HG03442 (cell line): ENCODE measurements around the gene SLC6A5.

Experiments used
- ATAC-seq: cut with Tn5 transposase; IDR thresholded peaks from one replicate; pipeline ENCODE4 v1.9.1; 2021; ENCODE audit warnings: mild to moderate bottlenecking, moderate library complexity; ENCODE audit not compliant: unreplicated experiment

SLC6A5 gene

GRCh38 chr11:20668844-20669819, 69.7 kb downstream of the SLC6A5 start, which contains the start of gene NELL1:
Gene NELL1, plus strand, starts transcription at chr11:20669586.
- no peak for ATAC-seq

- ATAC-seq, result no peak
These were observed 70.6 kb downstream of the SLC6A5 start for GRCh38 chr11:20669820-20670684.

GRCh38 chr11:20670932-20671403, 71.6 kb downstream of the SLC6A5 start:
- no peak for ATAC-seq

- ATAC-seq, result peak; percentile 57
These were observed 72.6 kb downstream of the SLC6A5 start for GRCh38 chr11:20671856-20672546.

- ATAC-seq, result no peak
These were observed 73.2 kb downstream of the SLC6A5 start for GRCh38 chr11:20672575-20672974.

- no peak for ATAC-seq
These were observed 77.2 kb downstream of the SLC6A5 start for GRCh38 chr11:20676658-20677057.

- ATAC-seq, result no peak
These were observed 89.4 kb downstream of the SLC6A5 start for GRCh38 chr11:20688761-20689160.

- ATAC-seq, result no peak
These were observed 108.5 kb downstream of the SLC6A5 start for GRCh38 chr11:20707876-20708275.
